Measurements from ENCODE around the gene ABR.
"Not testable (repeated sequence)": the region's sequence is repeated elsewhere in the genome, so short reads cannot be mapped to it uniquely, and the experiment has no call there.

Gene ABR

GRCh38 chr17:1107083-1107776 lies 72.6 kb downstream of the ABR start:
- DNase-seq (ENCODE audit: extremely low read depth, low read depth): no peak
- no peak for TF ChIP-seq CTCF (IDR thresholded peaks at IDR 0.05; ENCODE audit: low read depth, low read length)

- TF ChIP-seq CTCF (IDR thresholded peaks at IDR 0.05; ENCODE audit: low read depth, low read length): no peak
- no peak for DNase-seq (ENCODE audit: extremely low read depth, low read depth)
These were observed 75.6 kb downstream of the ABR start for GRCh38 chr17:1104222-1104621.

GRCh38 chr17:1100382-1100781 lies 79.4 kb downstream of the ABR start:
- no peak for DNase-seq (ENCODE audit: extremely low read depth, low read depth)
- TF ChIP-seq CTCF (IDR thresholded peaks at IDR 0.05; ENCODE audit: low read depth, low read length): no peak

- TF ChIP-seq CTCF (IDR thresholded peaks at IDR 0.05; ENCODE audit: low read depth, low read length): no peak
- no peak for DNase-seq (ENCODE audit: extremely low read depth, low read depth)
These were observed 80.5 kb downstream of the ABR start for GRCh38 chr17:1099242-1099641.

GRCh38 chr17:1097972-1098744 lies 81.6 kb downstream of the ABR start:
- DNase-seq (ENCODE audit: extremely low read depth, low read depth): not testable (repeated sequence)

- TF ChIP-seq CTCF (IDR thresholded peaks at IDR 0.05; ENCODE audit: low read depth, low read length): no peak
- DNase-seq (ENCODE audit: extremely low read depth, low read depth): no peak
These were observed 83.6 kb downstream of the ABR start for GRCh38 chr17:1096215-1096614.

GRCh38 chr17:1095853-1096173 lies 84.0 kb downstream of the ABR start:
- DNase-seq (ENCODE audit: extremely low read depth, low read depth): no peak
- TF ChIP-seq CTCF (IDR thresholded peaks at IDR 0.05; ENCODE audit: low read depth, low read length): no peak
